Smooth muscle cell of the brain vasculature (primary cell): Measurements from ENCODE around the gene ICAM2.
A peak's percentile ranks its signal among the peaks of the same experiment; 100 is the strongest.
"Not testable (repeated sequence)": the region's sequence is repeated elsewhere in the genome, so short reads cannot be mapped to it uniquely, and the experiment has no call there.

Experiments used
- DNase-seq: peaks from one replicate; pipeline ENCODE4 v3.0.0-alpha.2; 2012; ENCODE audit warnings: low read depth, low spot score

ICAM2 gene

DNA sequence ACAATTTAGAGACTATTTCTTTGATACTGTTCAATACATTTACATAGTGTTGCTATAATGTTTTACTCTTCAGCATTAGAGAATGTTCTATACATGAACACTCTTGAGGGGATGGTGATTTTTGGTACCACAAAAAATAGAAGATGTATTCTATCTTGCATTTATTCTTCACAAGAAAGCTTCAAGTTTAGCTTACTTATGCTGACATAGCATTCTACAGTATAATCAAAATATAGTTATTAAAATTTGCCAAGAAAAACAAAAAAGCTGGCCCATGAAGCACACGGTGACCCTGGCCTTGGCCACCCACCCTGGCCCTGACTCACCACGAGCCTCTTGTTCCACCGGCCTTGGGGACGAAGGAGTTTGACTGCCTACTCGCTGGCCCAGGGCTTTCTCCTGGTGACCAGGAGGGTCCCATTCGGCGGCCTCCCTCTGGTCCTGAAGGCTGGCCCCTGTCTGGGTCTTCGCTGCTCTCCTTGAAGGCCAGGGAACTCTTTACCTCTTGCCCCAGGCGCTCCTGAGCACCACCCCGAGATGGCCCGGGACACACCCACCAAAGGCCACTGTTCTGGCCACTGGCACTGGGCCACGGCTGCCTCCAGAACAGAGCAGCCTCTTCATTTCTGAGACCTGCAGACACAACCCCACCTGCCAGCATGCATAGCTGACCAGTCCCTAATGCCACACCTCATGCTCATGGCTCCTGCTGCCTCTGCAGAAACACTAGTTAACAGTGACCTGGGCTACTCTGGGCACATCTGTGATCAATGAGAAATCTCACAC is 22.5 kb upstream of the ICAM2 start:
- no peak for DNase-seq

DNA sequence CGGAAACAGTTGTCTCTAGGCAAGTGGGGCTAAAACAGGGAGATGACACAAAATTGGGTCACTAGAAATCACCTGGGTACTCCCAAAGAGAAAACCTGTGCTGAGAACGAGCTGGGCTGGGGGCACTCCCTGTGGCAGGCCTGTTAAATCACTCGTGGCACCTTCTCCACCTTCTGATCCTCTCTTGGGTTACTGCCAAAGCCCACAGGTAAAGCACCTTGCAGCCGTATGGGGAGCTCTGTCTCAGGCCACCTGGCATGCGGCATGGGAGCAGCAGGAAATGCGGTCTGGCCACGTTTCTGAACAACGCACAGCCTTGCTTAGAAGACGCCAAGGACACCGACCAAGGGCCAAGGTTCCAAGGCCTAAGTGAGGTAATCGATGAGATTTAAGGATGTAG is 21.5 kb upstream of the ICAM2 start:
- no peak for DNase-seq

DNA sequence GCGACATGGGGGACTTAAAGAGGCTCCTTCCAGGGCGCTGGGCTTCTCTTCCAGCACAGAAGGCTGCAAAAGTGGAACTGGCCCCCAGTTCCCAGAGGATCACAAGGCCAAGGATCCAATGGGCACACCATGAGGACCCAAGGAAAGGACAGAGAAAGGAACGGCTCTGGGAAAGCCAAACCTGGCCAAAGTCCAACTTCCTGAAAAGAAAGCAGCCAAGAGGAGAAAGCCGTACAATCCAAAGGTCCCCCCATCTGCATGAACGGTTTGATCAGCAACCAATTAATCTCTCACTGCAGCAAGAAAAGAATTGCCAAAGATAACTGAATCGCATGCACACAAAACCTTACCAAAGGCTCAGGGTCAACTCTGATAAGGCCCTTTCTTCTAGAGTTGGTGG is 19.8 kb upstream of the ICAM2 start:
- no peak for DNase-seq

DNA sequence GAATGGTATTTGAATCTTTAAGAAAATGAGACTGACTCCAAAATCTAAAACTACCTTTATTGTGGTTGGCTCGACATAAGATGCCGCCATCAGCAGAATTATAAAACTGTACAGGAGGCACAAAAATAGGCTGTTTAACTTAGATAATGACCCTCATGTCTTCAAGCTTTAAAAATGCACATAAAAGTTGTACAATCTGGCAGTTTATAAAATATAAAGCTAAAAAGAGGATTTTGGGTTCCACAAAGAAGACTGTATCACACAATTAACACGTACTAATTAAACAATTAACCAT is 18.6 kb upstream of the ICAM2 start:
- DNase-seq: no peak

- DNase-seq: no peak
Measured at GRCh38 chr17:64038331-64039105, 18.1 kb upstream of the ICAM2 start.

- DNase-seq: no peak
Measured at GRCh38 chr17:64037802-64038201, 17.4 kb upstream of the ICAM2 start.

DNA sequence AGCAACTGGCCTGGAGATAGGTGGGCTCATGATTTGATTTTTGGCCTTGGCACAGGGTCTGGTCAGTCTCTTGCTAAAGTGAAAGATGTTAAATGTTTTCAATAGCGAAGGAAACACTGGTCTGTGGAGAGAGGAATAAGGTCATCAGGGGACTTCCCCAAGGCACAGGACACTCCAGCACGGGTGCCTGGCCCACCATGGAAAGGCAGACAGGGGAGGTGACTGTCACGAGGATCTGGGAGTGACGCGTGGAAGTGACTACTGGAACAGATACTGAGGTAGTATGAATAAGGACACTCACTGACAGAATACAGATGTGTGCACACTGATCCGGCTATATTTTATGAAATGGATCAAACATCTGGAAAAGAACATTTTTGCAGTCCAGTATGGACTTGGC is 16.7 kb upstream of the ICAM2 start:
- no peak for DNase-seq

DNA sequence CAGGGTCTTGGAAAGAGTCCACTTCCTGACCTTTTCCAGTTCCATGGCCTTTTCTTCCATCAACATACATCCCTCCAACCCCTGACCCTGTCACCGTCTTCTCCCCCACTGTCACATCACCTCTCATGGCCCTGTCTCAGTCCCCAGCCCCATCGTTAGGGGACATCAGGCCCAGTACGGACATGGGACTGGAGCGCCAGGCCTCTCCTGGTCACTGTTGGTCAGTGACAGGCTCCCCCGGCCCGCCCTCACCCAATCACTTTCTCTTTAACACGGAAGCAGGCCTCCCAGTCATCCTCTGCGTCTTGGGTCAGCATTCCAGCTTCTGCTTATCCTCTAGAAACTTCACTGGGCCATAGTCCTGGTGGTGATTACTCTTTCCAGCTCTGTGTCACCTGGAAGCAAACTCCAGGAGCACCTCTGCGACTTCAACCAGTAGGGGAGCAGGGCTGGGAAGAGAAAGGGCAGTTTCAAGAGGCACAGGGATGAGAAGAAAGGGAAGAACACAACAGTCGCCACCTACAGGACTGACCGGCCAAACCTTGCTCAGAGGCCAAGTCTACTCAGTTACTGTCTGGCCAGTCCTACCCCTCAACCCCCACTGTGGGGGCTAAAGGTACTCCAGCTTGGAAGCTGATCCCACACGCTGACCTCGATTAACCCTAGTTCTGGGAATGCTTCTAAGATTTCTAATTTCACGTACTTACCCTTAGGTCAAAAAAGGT is 15.9 kb upstream of the ICAM2 start:
- no peak for DNase-seq

GRCh38 chr17:64032081-64032480 is 11.6 kb upstream of the ICAM2 start:
- DNase-seq: no peak

DNA sequence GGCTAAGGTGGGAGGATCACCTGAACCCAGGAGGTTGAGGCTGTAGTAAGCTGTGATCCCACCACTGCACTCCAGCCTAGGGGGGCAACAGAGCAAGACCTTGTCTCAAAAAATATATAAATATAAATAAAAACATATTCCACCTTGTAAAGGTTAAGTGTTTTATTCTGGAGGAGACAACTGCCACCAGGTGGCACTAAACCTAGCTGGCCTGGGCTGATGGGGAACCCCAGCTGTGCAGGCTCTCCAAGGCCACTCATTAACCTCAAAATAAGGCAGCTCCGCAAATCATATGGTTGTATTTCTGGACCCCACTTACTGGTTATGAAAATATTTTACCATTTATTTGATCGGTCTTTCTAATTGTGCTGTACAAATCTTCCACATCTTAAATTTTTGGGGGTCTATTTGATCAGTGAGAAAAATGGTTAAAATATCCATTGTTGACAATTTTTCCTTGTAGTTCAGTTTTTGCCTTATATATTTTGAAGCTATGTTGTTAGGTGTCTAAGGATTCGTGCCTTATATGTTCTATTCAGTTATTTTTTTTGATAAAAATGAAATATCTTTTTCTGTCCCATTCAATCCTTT is 8.5 kb upstream of the ICAM2 start:
- peak; percentile 28 for DNase-seq

- peak; percentile 23 for DNase-seq
Measured at GRCh38 chr17:64025732-64026294, 5.4 kb upstream of the ICAM2 start.

DNA sequence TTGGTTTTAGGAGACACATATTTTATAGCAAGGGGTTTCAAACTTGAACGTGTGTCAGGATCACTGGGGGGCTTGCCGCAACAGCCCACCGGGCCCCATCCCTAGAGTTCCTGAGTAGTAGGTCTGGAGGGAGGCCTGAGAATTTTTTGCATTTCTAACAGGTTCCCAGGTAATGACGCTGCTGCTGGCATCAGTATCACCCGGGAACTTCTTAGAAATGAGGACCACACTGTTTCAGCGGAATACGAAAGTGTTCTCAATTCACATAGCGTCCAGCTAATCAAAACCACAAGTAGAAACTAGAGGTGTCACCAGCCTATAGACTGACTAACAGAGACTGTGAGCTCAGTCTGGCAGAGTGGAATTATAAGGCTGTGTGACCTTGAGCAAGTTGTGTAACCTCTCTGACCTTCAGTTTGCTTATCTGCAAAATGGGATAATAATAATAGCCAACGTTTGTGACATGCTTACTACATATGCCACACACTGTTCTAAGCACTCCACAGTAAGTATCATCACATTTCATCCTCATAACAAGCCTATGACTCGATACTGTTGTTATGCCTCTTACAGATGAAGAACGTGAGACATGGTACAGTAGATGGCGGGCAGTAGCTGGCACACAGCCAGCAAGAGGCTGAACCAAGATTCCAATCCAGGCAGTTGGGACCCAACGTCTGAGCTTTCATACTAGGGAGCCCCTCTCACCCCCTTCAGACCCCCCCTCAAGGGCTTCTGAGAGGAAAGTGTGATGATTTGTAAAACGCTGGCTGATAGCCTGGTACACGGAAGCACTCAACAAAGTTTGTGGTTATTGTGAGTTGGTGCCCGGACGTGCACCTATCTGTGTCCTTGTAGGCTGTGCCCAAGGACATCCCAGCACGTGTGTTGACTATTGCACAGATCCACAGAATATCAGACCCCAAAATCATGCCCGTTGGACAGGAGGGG is 4.6 kb upstream of the ICAM2 start:
- DNase-seq: no peak

DNA sequence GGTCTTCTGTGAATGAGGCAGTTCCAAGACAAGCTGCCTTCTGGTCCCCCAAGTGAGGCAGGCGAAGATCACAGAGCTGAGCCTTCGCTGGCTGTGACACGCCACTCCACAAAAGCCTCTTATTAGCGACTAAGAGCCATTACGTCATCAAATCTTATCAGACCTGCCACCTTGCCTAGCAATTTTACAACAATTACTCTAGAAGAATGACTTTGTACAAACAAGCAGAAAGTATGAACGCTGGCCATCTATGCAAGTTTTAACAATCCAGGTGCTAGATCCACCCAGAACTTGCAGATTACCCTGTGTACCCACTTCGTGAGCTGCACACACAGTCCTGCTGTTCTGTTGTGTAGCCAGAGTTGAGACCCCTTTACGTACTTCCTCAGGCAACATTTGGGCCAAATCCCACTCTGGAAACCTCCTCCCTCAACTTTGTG is 3.8 kb upstream of the ICAM2 start:
- no peak for DNase-seq

- DNase-seq: no peak
Measured at GRCh38 chr17:64022611-64023063, 2.2 kb upstream of the ICAM2 start.

DNA sequence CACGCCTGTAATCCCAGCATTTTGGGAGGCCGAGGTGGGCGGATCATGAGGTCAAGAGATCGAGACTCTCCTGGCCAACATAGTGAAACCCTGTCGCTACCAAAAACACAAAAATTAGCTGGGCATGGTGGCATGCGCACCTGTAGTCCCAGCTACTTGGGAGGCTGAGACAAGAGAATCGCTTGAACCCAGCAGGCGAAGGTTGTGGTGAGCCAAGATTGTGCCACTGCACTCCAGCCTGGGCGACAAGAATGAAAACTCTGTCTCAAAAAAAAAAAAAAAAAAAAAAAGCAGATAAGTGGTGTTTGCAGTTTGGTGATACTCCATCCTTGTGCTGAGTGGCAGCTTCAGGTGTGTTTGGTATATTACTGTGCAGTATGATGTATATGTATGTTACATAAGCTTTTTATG is 877 bp downstream of the ICAM2 start:
- DNase-seq: not testable (repeated sequence)

GRCh38 chr17:64017381-64017980 is 3.0 kb downstream of the ICAM2 start:
- no peak for DNase-seq

- DNase-seq: no peak
Measured at GRCh38 chr17:64016974-64017373, 3.5 kb downstream of the ICAM2 start.

- no peak for DNase-seq
Measured at GRCh38 chr17:64016231-64016784, 4.1 kb downstream of the ICAM2 start.

GRCh38 chr17:64015447-64015846 is 5.0 kb downstream of the ICAM2 start:
- DNase-seq: no peak
